Keratinocyte (primary cell): ENCODE measurements around the gene NID2.

Experiments
- EZH2 ChIP-seq: IDR thresholded peaks from one replicate; pipeline ENCODE4 v1.6.1; 2012; ENCODE audit warnings: inconsistent platforms, mild to moderate bottlenecking, low read length, moderate library complexity
- TF ChIP-seq, protein P1 (sequence below), 3 experiments: IDR thresholded peaks in 1 of 3; conservative IDR thresholded peaks in 1 of 3; optimal IDR thresholded peaks in 1 of 3; 2 replicates in 2 of 3; 3 replicates in 1 of 3; pipeline versions ENCODE3 to v1.5.1; 2011; ENCODE audit warnings: low read length in 3 of 3, mild to moderate bottlenecking in 3 of 3, moderate library complexity in 2 of 3, control low read depth in 1 of 3, inconsistent platforms in 1 of 3; ENCODE audit not compliant: insufficient read depth in 2 of 3; ENCODE audit errors: extremely low read depth in 1 of 3

GRCh38 chr14:51962711-51963110 lies 106.1 kb downstream of the NID2 start:
- no peak for TF ChIP-seq EZH2
- TF ChIP-seq, protein P1, sequence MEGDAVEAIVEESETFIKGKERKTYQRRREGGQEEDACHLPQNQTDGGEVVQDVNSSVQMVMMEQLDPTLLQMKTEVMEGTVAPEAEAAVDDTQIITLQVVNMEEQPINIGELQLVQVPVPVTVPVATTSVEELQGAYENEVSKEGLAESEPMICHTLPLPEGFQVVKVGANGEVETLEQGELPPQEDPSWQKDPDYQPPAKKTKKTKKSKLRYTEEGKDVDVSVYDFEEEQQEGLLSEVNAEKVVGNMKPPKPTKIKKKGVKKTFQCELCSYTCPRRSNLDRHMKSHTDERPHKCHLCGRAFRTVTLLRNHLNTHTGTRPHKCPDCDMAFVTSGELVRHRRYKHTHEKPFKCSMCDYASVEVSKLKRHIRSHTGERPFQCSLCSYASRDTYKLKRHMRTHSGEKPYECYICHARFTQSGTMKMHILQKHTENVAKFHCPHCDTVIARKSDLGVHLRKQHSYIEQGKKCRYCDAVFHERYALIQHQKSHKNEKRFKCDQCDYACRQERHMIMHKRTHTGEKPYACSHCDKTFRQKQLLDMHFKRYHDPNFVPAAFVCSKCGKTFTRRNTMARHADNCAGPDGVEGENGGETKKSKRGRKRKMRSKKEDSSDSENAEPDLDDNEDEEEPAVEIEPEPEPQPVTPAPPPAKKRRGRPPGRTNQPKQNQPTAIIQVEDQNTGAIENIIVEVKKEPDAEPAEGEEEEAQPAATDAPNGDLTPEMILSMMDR (optimal IDR thresholded peaks at IDR 0.05 in 1 of 3, IDR thresholded peaks at IDR 0.05 in 1 of 3, conservative IDR thresholded peaks at IDR 0.05 in 1 of 3; ENCODE audit: extremely low read depth in 1 of 3, insufficient read depth in 2 of 3, low read length in 3 of 3) = no peak
